NCI-H2171 treated with DMSO at 0.1 percent for 48 hours (cell line): ENCODE results near the gene FGFR2.

Experiments
- DNase-seq: peaks from one replicate; lab custom pipeline; 2025; lab: John Stamatoyannopoulos, UW

FGFR2 gene

GRCh38 chr10:121553511-121554264 is 44.6 kb downstream of the FGFR2 start:
- no peak for DNase-seq

DNA sequence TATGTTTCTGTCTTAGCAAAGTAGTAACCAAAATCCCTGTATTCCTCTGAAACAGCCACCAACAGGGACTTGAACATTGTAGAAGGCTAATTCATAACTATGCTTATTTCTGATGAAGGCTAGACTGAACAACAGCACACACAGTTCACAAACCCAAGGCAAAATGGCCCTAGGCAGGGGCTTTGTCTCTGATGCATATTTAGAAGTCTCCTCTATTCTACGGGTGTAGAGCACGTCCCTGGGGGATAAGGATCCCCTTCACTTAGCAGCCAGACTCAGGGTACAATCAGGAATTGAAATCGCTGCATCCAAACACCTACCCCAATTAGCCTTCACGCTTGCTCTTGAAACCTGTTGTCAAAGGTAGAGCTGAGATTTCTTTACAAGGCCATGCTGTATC is 45.5 kb downstream of the FGFR2 start:
- DNase-seq: no peak

DNA sequence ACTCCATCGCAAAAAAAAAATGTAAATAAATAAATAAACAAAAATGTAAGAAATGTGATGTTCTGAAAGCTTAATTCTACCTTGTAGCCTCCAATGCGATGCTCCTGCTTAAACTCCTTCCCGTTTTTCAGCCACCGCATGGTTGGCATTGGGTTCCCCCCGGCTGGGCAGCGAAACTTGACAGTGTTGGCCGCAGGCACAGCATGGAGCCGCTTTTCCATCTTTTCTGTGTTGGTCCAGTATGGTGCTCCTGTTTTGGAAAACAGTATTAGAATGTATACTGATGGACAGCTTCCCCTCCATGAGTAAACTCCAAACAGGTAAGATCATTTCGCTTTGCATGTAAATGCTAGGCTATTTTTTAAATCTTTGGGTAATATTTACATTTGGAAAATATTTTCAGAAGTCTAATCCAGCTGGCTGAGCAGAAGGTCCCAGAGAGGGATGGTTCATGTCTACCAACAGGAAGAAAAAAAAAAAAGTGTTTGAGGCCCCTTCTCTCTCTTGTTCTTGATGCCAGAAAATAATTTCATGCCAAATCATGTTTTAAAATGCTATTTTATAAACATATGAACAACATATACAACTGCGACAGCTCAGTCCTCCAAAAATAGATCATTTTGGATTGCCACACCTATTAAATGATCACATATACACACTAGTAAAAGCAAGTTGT is 46.9 kb downstream of the FGFR2 start:
- no peak for DNase-seq

GRCh38 chr10:121544301-121544869 is 53.9 kb downstream of the FGFR2 start:
- DNase-seq: no peak

GRCh38 chr10:121543545-121543944 is 54.7 kb downstream of the FGFR2 start:
- no peak for DNase-seq

DNA sequence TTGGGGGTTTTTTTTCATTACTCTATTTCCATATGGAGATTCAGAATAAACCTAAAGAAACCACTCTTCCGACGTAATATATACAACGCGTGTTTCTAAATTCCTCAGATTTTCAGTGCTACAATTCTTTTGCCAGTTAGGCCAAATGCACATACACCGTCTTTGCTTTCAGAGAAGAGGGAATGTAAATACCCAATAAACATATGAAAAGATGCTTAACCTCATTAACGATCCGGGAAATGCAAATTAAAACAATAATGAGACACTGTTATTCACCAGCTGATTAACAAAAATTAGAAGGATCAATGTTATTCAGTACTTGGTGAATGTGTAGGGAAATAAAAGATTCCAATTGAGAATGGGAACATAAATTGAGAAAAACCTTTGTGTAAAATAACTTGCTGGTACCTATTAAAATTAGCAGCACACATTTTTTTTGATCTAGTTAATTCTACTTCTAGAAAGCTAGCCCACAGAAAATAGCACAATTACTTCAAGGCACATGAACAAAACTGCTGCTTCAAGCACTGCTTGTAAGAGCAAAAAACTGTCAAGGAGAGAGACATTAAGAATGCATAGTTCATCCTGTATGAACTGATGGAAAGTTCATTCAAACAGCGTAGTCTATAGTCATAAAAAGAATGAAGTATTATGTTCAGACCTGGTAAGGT is 56.7 kb downstream of the FGFR2 start:
- no peak for DNase-seq

DNA sequence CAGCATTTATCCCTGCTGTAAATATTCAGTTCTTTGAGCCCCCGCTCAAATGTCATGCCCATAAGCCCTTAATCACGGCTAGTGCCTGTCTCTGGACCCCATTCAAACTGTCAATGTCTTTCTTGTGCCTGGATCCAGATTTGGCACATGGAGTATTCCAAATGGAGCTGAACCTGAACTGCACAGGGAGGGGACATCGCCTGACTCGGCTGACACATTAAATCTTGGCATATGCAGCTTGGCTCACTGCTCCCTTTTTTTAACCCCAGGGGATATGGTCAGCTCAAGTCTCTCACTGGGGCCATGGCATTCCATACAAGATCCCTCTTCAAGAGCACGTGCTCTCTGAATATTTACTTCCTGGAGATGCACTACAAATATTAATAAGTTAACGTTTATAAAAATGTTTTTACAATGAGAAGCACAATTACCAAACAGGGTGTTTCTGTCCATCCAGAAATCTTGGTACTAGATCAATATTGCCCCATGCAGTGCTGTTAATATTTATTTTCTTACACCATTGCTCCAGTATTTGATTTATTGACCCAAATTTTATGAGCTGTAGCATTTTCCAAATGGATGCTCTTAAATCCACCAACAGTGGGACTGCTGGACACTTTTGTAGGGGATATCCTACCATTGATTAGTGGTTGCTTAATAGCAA is 57.4 kb downstream of the FGFR2 start:
- no peak for DNase-seq

DNA sequence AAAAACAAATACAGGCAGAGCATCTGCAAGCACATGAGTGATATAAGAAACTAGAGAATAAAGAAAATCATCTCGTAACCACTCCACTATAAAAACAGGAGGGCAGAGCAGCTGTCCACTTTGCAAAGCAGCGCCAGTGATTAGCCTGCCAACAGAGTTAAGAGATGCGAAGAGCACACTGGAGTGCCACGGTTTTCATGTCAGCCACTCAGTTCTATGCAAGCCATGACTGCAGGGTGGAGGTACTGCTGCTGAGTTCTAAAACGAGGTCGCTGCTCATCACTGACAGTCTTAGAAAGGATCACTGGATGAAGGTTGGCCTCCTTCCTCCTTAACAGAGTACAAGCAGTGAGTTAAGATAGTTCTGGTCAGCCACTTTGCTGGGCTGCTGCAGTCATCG is 58.5 kb downstream of the FGFR2 start:
- no peak for DNase-seq

DNA sequence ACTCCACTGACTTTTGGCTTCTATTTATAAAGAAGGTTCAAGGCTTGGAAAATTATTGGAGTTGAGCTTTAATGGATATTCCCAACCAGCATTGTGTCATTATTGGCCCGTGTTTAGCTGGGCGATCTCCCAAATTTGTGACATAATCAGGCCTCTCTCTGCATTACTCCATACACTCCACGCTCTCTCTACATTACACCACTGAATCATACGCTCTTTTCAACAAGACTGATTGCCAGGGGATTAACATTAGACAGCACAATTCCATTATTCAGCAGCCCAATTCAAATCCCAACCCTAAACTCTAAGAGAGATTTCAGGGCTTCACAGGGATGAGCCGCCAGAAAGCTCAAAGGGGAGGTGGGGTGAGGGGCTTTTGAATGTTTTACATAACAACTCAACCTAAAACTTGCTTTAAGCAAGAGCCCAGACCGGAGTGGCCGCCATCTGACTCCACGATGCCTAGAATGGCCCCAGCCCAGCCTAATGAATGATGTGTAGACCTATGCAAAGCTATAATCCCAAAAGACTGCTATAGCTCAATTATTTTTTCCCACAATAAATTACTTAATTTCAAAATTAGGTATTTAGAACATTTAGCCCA is 61.8 kb downstream of the FGFR2 start:
- no peak for DNase-seq

GRCh38 chr10:121535381-121535780 is 62.9 kb downstream of the FGFR2 start:
- DNase-seq: no peak

- no peak for DNase-seq
Measured at GRCh38 chr10:121532292-121532864, 65.9 kb downstream of the FGFR2 start.

DNA sequence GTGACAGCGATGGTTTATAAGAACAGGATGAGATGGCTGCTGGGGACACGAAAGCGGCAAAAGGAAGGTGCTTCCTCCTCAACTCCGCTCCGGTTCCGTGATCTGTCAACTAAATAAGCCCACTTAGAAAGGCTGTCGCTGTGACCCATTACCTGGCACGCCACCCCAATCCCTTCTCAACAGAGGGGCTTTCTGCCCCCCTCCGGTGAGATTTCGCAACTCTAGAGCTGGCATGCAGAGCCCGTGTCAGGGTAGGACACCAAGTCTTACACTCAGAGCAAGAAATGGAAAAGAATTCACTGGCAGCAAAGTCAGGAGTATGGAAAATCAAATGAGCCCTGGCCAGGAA is 66.4 kb downstream of the FGFR2 start:
- no peak for DNase-seq

DNA sequence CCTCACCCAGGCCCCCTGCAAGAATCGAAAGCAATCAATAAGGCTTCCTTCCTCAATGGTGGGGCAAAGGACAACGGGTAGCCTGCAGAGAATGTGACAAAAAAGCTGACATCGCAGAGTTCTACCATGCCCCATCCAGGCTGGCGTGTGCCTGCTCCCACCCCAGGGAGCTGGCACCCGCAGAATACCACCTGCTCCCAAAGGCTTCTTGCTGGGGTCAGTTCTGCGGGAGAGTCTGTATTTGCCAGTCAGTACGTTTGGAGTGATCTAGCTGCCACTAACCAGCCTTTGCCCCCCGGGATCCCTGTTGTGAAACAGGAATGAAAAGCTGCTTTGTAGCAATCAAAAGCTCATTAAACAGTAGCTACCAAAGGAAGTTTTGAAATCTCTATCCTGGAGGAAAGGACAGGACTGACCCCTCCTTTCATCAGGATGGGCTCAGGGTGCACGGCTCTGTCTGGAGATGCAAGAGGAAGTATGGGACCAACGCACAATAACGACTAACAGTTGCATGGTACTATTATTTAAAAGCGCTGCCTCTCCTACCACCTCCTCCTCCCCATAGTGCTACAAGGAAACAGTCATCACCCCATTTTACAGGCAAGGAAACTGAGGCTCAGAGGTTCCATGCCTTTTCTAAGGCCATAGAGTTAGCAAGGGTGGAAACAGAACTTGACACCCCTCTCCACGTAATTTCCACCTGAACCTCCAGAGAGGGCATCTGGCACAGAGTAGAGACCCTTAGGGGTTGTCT is 67.0 kb downstream of the FGFR2 start:
- no peak for DNase-seq

- DNase-seq: no peak
Measured at GRCh38 chr10:121530481-121531075, 67.7 kb downstream of the FGFR2 start.

GRCh38 chr10:121527690-121528089 is 70.6 kb downstream of the FGFR2 start:
- peak; percentile 41 for DNase-seq

GRCh38 chr10:121526801-121527221 is 71.4 kb downstream of the FGFR2 start:
- DNase-seq: peak; percentile 64

GRCh38 chr10:121526135-121526790 is 72.0 kb downstream of the FGFR2 start:
- no peak for DNase-seq

DNA sequence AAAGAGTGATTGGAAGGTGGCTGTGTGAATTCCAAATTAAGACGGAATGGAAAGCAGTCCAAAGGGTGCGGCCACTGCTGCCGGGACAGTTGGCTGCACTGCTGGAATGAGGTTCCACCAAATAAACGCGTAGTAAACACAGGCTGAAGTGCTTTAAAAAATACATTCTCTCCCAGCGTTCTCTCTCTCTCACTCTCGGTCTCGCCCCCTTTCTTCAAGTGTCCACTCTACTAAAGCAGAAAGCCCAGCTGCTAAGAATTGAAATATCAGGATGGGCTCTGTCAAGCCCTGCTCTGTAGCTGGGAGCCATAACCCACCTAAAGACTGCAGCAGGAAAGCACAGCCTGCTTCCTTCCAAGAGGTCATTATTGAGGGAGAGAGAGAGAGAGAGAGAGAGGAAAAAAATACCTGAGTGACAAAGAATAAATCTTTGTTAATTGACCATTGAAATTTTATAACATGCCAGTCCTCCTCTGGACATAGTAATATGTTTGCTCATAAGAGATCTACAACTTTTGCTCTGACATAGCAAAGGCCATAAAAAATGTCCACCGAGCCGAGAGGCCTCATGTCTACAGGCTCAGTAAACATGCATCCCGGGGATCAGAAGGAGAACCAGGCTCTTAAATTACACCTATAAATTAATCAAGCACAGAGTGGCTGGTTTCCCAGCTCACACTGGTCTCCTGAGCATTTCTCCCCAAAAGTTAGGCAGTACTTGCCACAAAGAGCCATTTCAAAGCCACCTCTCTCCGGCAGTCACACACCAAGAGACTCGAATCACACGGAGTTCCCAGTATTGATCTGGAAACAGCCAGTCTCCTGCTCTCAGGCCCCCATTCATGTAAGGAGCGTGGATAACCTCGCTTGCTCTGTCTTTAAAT is 72.8 kb downstream of the FGFR2 start:
- DNase-seq: no peak
